OCI-LY1 (cell line): ENCODE data around the gene ZNF714.

Experiments used
- H2AFZ ChIP-seq: fragments of 200-600 bp; sonication (generic), shearing (Covaris generic); 2 replicates; pipeline ENCODE4 v1.6.0; 2014; ENCODE audit warnings: antibody characterized with exemption, mild to moderate bottlenecking, low read length
- H3F3A ChIP-seq: fragments of 200-600 bp; sonication (generic), shearing (Covaris generic); 2 replicates; pipeline ENCODE4 v1.6.0; 2014; ENCODE audit warnings: mild to moderate bottlenecking, antibody characterized with exemption, low read length, moderate library complexity; ENCODE audit not compliant: insufficient read depth
- H3K27ac ChIP-seq: fragments of 200-600 bp; sonication (generic); 2 replicates; pipeline ENCODE4 v1.5.1; 2014; ENCODE audit warnings: low read length, mixed run types, mild to moderate bottlenecking, low read depth; ENCODE audit not compliant: poor library complexity, severe bottlenecking
- H3K27me3 ChIP-seq: fragments of 200-600 bp; sonication (generic); 2 replicates; pipeline ENCODE4 v1.6.0; 2014; ENCODE audit warnings: antibody characterized with exemption, mild to moderate bottlenecking, low read length, moderate library complexity; ENCODE audit not compliant: insufficient read depth
- H3K36me3 ChIP-seq: fragments of 200-600 bp; sonication (generic); 2 replicates; pipeline ENCODE4 v1.6.1; 2014; ENCODE audit warnings: mild to moderate bottlenecking, antibody characterized with exemption, low read length, moderate library complexity, mixed read lengths; ENCODE audit not compliant: insufficient read depth
- H3K4me1 ChIP-seq: fragments of 200-600 bp; sonication (generic); 2 replicates; pipeline ENCODE4 v1.5.1; 2014; ENCODE audit warnings: mild to moderate bottlenecking, low read length, moderate library complexity; ENCODE audit not compliant: insufficient read depth, severe bottlenecking
- H3K4me2 ChIP-seq: fragments of 200-600 bp; sonication (generic), shearing (Covaris generic); 2 replicates; pipeline ENCODE4 v1.6.1; 2014; ENCODE audit warnings: low read length
- H3K4me3 ChIP-seq: fragments of 200-600 bp; sonication (generic); 2 replicates; pipeline ENCODE4 v1.5.1; 2014; ENCODE audit warnings: low read length, low read depth, mild to moderate bottlenecking, mixed read lengths; ENCODE audit not compliant: poor library complexity, severe bottlenecking
- H3K79me2 ChIP-seq: fragments of 200-600 bp; shearing (Covaris generic); 2 replicates; pipeline ENCODE4 v1.6.1; 2016; ENCODE audit warnings: mixed run types, low read length, mixed read lengths; ENCODE audit not compliant: insufficient read depth
- H3K9ac ChIP-seq: fragments of 200-600 bp; sonication (generic), shearing (Covaris generic); 2 replicates; pipeline ENCODE4 v1.6.1; 2014; ENCODE audit warnings: mild to moderate bottlenecking, low read length, mixed read lengths
- H3K9me2 ChIP-seq: fragments of 200-600 bp; sonication (generic), shearing (Covaris generic); 2 replicates; pipeline ENCODE4 v1.6.1; 2014; ENCODE audit warnings: low read depth, mild to moderate bottlenecking, low read length, mixed read lengths
- H3K9me3 ChIP-seq: fragments of 200-600 bp; shearing (Covaris generic); 2 replicates; pipeline ENCODE4 v1.6.1; 2014; ENCODE audit warnings: low read length, mixed read lengths
- H4K20me1 ChIP-seq: fragments of 200-600 bp; sonication (generic), shearing (Covaris generic); 2 replicates; pipeline ENCODE4 v1.6.0; 2016; ENCODE audit warnings: mild to moderate bottlenecking, low read length; ENCODE audit not compliant: insufficient read depth
- EZH2 ChIP-seq: fragments of 200-600 bp; sonication (generic), shearing (Covaris generic); IDR thresholded peaks from 2 replicates; pipeline ENCODE4 v1.8.0; 2017; ENCODE audit warnings: borderline replicate concordance, mixed run types, mild to moderate bottlenecking, antibody characterized with exemption, low read length, moderate library complexity, mixed read lengths
- TF ChIP-seq, protein P1 (sequence below): fragments of 200-600 bp; sonication (generic), shearing (Covaris generic); IDR thresholded peaks from 2 replicates; pipeline ENCODE4 v1.5.1; 2017; ENCODE audit warnings: mild to moderate bottlenecking, antibody characterized with exemption, low read length, moderate library complexity, mixed read lengths

The ZNF714 gene

GRCh38 chr19:21143854-21144253 lies 61.9 kb downstream of the ZNF714 start:
- H2AFZ ChIP-seq: no peak overlapping the region
- no peak overlapping the region for H3K27ac ChIP-seq
- H3K27me3 ChIP-seq: no peaks in the 10 kb centered on the region
- H3K9me2 ChIP-seq: no peaks in the 10 kb centered on the region
- H3K9ac ChIP-seq: no peak overlapping the region
- H4K20me1 ChIP-seq: no peaks in the 10 kb centered on the region
- peaks cover 11% of the 10 kb centered on the region for H3K4me1 ChIP-seq
- peaks cover 58% of the 10 kb centered on the region for H3K36me3 ChIP-seq
- peaks cover 12% of the 10 kb centered on the region for H3K79me2 ChIP-seq
- no peak for TF ChIP-seq EZH2
- TF ChIP-seq, protein P1, sequence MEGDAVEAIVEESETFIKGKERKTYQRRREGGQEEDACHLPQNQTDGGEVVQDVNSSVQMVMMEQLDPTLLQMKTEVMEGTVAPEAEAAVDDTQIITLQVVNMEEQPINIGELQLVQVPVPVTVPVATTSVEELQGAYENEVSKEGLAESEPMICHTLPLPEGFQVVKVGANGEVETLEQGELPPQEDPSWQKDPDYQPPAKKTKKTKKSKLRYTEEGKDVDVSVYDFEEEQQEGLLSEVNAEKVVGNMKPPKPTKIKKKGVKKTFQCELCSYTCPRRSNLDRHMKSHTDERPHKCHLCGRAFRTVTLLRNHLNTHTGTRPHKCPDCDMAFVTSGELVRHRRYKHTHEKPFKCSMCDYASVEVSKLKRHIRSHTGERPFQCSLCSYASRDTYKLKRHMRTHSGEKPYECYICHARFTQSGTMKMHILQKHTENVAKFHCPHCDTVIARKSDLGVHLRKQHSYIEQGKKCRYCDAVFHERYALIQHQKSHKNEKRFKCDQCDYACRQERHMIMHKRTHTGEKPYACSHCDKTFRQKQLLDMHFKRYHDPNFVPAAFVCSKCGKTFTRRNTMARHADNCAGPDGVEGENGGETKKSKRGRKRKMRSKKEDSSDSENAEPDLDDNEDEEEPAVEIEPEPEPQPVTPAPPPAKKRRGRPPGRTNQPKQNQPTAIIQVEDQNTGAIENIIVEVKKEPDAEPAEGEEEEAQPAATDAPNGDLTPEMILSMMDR: no peak
- no peak overlapping the region for H3K4me2 ChIP-seq
- peaks cover 14% of the 10 kb centered on the region for H3K9me3 ChIP-seq
- H3K4me3 ChIP-seq: no peak overlapping the region
- H3F3A ChIP-seq: no peaks in the 10 kb centered on the region

DNA sequence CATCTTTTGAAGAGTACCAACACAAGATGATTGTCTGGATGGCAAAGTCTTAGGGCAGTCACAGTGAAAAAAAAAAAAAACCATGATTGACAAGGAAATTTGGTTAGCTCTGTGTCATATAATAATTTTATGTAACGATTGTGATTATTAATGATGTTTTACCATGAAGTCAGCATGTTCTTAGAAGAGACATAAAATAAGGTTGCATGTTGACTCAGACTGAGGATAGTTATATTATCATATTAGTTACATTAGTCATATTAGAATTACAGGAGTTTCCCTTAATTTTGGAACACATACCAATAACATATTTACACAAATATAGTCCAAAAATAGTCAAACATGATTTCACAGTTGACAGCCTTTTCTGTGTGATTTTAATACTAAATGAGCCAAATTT lies 65.5 kb downstream of the ZNF714 start:
- Histone ChIP-seq H3K27ac (no peak overlapping the region), H3K9me2 (no peaks in the 10 kb centered on the region), H3K9me3 (peaks cover 16% of the 10 kb centered on the region), H3K79me2 (peaks cover 9% of the 10 kb centered on the region), H3F3A (no peaks in the 10 kb centered on the region), H3K4me2 (no peak overlapping the region), H3K36me3 (peaks cover 94% of the 10 kb centered on the region), H3K27me3 (no peaks in the 10 kb centered on the region), H3K4me3 (no peak overlapping the region), H3K9ac (no peak overlapping the region), H4K20me1 (no peaks in the 10 kb centered on the region), H2AFZ (no peak overlapping the region), H3K4me1 (peaks cover 9% of the 10 kb centered on the region)
- TF ChIP-seq, protein P1: no peak
- TF ChIP-seq EZH2: no peak

DNA sequence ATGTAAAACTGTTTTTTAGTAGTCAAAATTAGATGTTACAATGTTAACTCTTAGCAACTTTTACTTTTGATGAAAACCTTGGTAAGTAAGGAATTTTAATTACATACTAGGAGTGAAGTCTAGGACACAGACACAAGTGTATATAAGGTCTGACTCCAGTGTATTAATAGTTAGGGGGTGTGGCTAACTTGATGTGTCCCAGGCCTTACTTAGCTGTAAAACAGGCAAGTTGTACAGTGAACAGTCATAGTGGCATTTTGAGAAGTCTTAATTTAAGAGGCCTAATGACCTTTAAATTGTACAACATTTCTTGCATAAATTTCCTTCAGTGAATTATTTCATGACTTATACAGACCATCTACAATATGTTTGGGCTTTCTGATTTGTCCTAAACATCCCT lies 66.7 kb downstream of the ZNF714 start:
- Histone ChIP-seq H3K9me3 (peaks cover 16% of the 10 kb centered on the region), H3F3A (no peaks in the 10 kb centered on the region), H3K27me3 (no peaks in the 10 kb centered on the region), H3K27ac (no peak overlapping the region), H2AFZ (no peak overlapping the region), H3K9ac (no peak overlapping the region), H3K79me2 (no peaks in the 10 kb centered on the region), H3K9me2 (no peaks in the 10 kb centered on the region), H3K36me3 (peaks cover 96% of the 10 kb centered on the region), H3K4me2 (no peak overlapping the region), H3K4me3 (no peak overlapping the region), H4K20me1 (no peaks in the 10 kb centered on the region), H3K4me1 (no peaks in the 10 kb centered on the region)
- TF ChIP-seq, protein P1: no peak
- no peak for TF ChIP-seq EZH2
